GM23338 (cell line): ENCODE results near the gene COX15. TPM values are rescaled to one million over a fixed set of nuclear protein-coding genes. Genes with fewer than 3 reads are reported as not detected.

Experiments
- ATAC-seq: fragments of 200-7000 bp; cut with Tn5 transposase; 3 replicates; pipeline ENCODE4 v1.9.1; 2020
- DNase-seq: peaks from one replicate; pipeline ENCODE4 v3.0.0-alpha.2; 2015; ENCODE audit warnings: low spot score
- H2AFZ ChIP-seq: fragments of 200-600 bp; sonication (generic); 2 replicates; pipeline ENCODE4 v1.8.0; 2016; ENCODE audit warnings: antibody characterized with exemption, mild to moderate bottlenecking, moderate library complexity
- H3F3A ChIP-seq: fragments of 200-600 bp; sonication (generic); replicated peaks from 2 replicates; pipeline ENCODE4 v1.8.0; 2017; ENCODE audit warnings: antibody characterized with exemption, mixed run types, low read depth
- H3K27ac ChIP-seq: fragments of 200-600 bp; sonication (generic); 2 replicates; pipeline ENCODE4 v1.6.1; 2016; ENCODE audit warnings: low read depth
- H3K27me3 ChIP-seq: fragments of 200-600 bp; sonication (generic); 2 replicates; pipeline ENCODE4 v1.8.0; 2016; ENCODE audit warnings: mild to moderate bottlenecking, mixed run types, moderate library complexity; ENCODE audit not compliant: insufficient read depth
- H3K36me3 ChIP-seq: fragments of 200-600 bp; sonication (generic); 2 replicates; pipeline ENCODE4 v1.8.0; 2016; ENCODE audit warnings: mild to moderate bottlenecking; ENCODE audit not compliant: insufficient read depth
- H3K4me1 ChIP-seq: fragments of 200-600 bp; sonication (generic); 2 replicates; pipeline ENCODE4 v1.8.0; 2016; ENCODE audit warnings: mild to moderate bottlenecking, moderate library complexity; ENCODE audit not compliant: insufficient read depth
- H3K4me2 ChIP-seq: fragments of 200-600 bp; sonication (generic); 2 replicates; pipeline ENCODE4 v1.7.1; 2017; ENCODE audit warnings: mixed run types
- H3K4me3 ChIP-seq: fragments of 200-600 bp; sonication (generic); 2 replicates; pipeline ENCODE4 v1.6.1; 2016; ENCODE audit warnings: mixed run types
- H3K79me2 ChIP-seq: fragments of 200-600 bp; sonication (generic); replicated peaks from 2 replicates; pipeline ENCODE4 v1.8.0; 2017; ENCODE audit warnings: mild to moderate bottlenecking; ENCODE audit not compliant: insufficient read depth
- H3K9me2 ChIP-seq: fragments of 200-600 bp; sonication (generic); 2 replicates; pipeline ENCODE4 v1.8.0; 2017; ENCODE audit not compliant: insufficient read depth
- H4K20me1 ChIP-seq: fragments of 200-600 bp; sonication (generic); replicated peaks from 2 replicates; pipeline ENCODE4 v1.8.0; 2017; ENCODE audit warnings: mild to moderate bottlenecking; ENCODE audit not compliant: insufficient read depth
- H3K27ac Mint-ChIP-seq: 2 replicates; pipeline ENCODE4 v1.8.0; 2020; ENCODE audit warnings: inconsistent platforms, mild to moderate bottlenecking, moderate library complexity, mixed read lengths
- H3K27me3 Mint-ChIP-seq: 3 replicates; pipeline ENCODE4 v1.8.0; 2022; ENCODE audit warnings: low read depth, mild to moderate bottlenecking, moderate library complexity, mixed read lengths, inconsistent platforms; ENCODE audit not compliant: insufficient read depth, poor library complexity
- H3K36me3 Mint-ChIP-seq: 3 replicates; pipeline ENCODE4 v1.8.0; 2021; ENCODE audit warnings: low read depth, mild to moderate bottlenecking, inconsistent platforms, moderate library complexity, mixed read lengths
- H3K4me1 Mint-ChIP-seq: 3 replicates; pipeline ENCODE4 v1.8.0; 2020; ENCODE audit warnings: mild to moderate bottlenecking, inconsistent platforms, mixed read lengths
- H3K4me3 Mint-ChIP-seq: 3 replicates; pipeline ENCODE4 v1.8.0; 2021; ENCODE audit warnings: moderate library complexity, mild to moderate bottlenecking, inconsistent platforms, mixed read lengths
- H3K9me3 Mint-ChIP-seq: 3 replicates; pipeline ENCODE4 v1.8.0; 2020; ENCODE audit warnings: moderate library complexity, mild to moderate bottlenecking, inconsistent platforms, mixed read lengths
- ETS1 ChIP-seq: IDR thresholded peaks from 2 replicates; pipeline ENCODE4 v1.6.1; 2016; ENCODE audit warnings: antibody characterized with exemption
- EZH2 ChIP-seq: fragments of 200-600 bp; sonication (generic); IDR thresholded peaks from one replicate; pipeline ENCODE4 v1.8.0; 2017; ENCODE audit warnings: antibody characterized with exemption, mild to moderate bottlenecking, low read depth; ENCODE audit not compliant: unreplicated experiment
- JUNB ChIP-seq: IDR thresholded peaks from one replicate; pipeline ENCODE4 v1.6.1; 2016; ENCODE audit warnings: antibody characterized with exemption; ENCODE audit not compliant: unreplicated experiment
- NANOG ChIP-seq: IDR thresholded peaks from 2 replicates; pipeline ENCODE4 v1.6.1; 2016; ENCODE audit warnings: antibody characterized with exemption, borderline replicate concordance
- REST ChIP-seq: IDR thresholded peaks from one replicate; pipeline ENCODE4 v1.6.1; 2018; ENCODE audit warnings: antibody characterized with exemption; ENCODE audit not compliant: unreplicated experiment
- STAT1 ChIP-seq: IDR thresholded peaks from one replicate; pipeline ENCODE4 v1.6.1; 2016; ENCODE audit warnings: antibody characterized with exemption; ENCODE audit not compliant: unreplicated experiment
- ZNF114 ChIP-seq: fragments of 250-450 bp; sonication (Bioruptor Pico); IDR thresholded peaks from 2 replicates; pipeline ENCODE4 v1.5.0; 2020; ENCODE audit warnings: mild to moderate bottlenecking, moderate library complexity
- ZNF331 ChIP-seq: fragments of 250-450 bp; sonication (Bioruptor Pico); IDR thresholded peaks from 2 replicates; pipeline ENCODE4 v1.5.0; 2020; ENCODE audit warnings: low read depth, mild to moderate bottlenecking, moderate library complexity
- ZNF462 ChIP-seq: fragments of 250-450 bp; sonication (Bioruptor Pico); IDR thresholded peaks from 2 replicates; pipeline ENCODE4 v1.5.0; 2020; ENCODE audit warnings: mild to moderate bottlenecking, moderate library complexity
- polyA plus RNA-seq: library from polyadenylated mRNA; unstranded; fragments of >200 nt; fragmentation: Nextera tagmentation; extraction: Ambion mirVana; gene quantifications from 2 replicates; pipeline ENCODE4 v1.2.1, GENCODE V29; 2016
- total RNA-seq: library from RNA; depleted of rRNA; stranded (reverse); fragments of >200 nt; shearing (Covaris generic); gene quantifications from 2 replicates; pipeline ENCODE4 v1.2.3, GENCODE V29; 2014

Gene COX15
- total and polyA plus RNA-seq, 2 experiments from 2014 or later, result 22.3 to 38.1 TPM

GRCh38 chr10:99766302-99766681 lies 34.4 kb upstream of the COX15 start (continued):
- TF ChIP-seq ETS1 (no peak), JUNB (no peak), STAT1 (no peak), EZH2 (no peak)

GRCh38 chr10:99765672-99766301 lies 33.9 kb upstream of the COX15 start:
- Histone ChIP-seq H3K4me3 (no peak overlapping the region), H2AFZ (no peak overlapping the region), H3K36me3 (no peaks in the 10 kb centered on the region), H3K4me1 (no peaks in the 10 kb centered on the region), H3K9me2 (peaks cover 4% of the 10 kb centered on the region; the same call in 1 of the 2 replicates), H3K4me2 (no peak overlapping the region), H3K79me2 (no peaks in the 10 kb centered on the region), H3K27ac (no peak overlapping the region), H3F3A (no peaks in the 10 kb centered on the region), H3K27me3 (no peaks in the 10 kb centered on the region), H4K20me1 (no peaks in the 10 kb centered on the region; the same call in 1 of the 2 replicates)
- DNase-seq (no peak), ATAC-seq (no peak)
- Mint-ChIP-seq H3K4me3 (no peak overlapping the region), H3K9me3 (no peaks in the 10 kb centered on the region), H3K36me3 (peaks cover 3% of the 10 kb centered on the region; the same call in 2 of the 3 replicates), H3K27ac (no peak overlapping the region), H3K27me3 (no peaks in the 10 kb centered on the region), H3K4me1 (no peaks in the 10 kb centered on the region)
- no peak for TF ChIP-seq EZH2

GRCh38 chr10:99761365-99761764 lies 29.4 kb upstream of the COX15 start:
- no peak for DNase-seq
- H3K27me3 Mint-ChIP-seq, result no peaks in the 10 kb centered on the region
- peaks cover 26% of the 10 kb centered on the region for H3K36me3 Mint-ChIP-seq
- no peaks in the 10 kb centered on the region for H3K27me3 ChIP-seq
- no peaks in the 10 kb centered on the region for H3K36me3 ChIP-seq
- H3K4me3 ChIP-seq, result no peak overlapping the region
- H3K27ac ChIP-seq, result no peak overlapping the region
- H3K79me2 ChIP-seq, result no peaks in the 10 kb centered on the region
- no peak overlapping the region for H3K4me2 ChIP-seq
- H3K27ac Mint-ChIP-seq, result no peak overlapping the region
- no peak for ATAC-seq
- no peaks in the 10 kb centered on the region for H3K4me1 ChIP-seq
- peaks cover 4% of the 10 kb centered on the region; the same call in 1 of the 2 replicates for H3K9me2 ChIP-seq
- H4K20me1 ChIP-seq, result no peaks in the 10 kb centered on the region; the same call in 1 of the 2 replicates
- no peaks in the 10 kb centered on the region for H3F3A ChIP-seq
- H2AFZ ChIP-seq, result no peak overlapping the region
- H3K4me3 Mint-ChIP-seq, result no peak overlapping the region
- H3K9me3 Mint-ChIP-seq, result no peaks in the 10 kb centered on the region
- no peaks in the 10 kb centered on the region for H3K4me1 Mint-ChIP-seq
- TF ChIP-seq STAT1 (no peak), ZNF114 (CRISPR knock-in tag) (no peak), ZNF462 (CRISPR knock-in tag) (no peak), NANOG (no peak), EZH2 (no peak), ZNF331 (CRISPR knock-in tag) (no peak), REST (no peak)
